Measurements from ENCODE around the gene PRKCG. TPM values are rescaled to one million over a fixed set of nuclear protein-coding genes. Genes with fewer than 3 reads are reported as not detected.

PRKCG gene
- total and polyA plus RNA-seq, 2 experiments from 2014 or later: 0.18 TPM; not detected in 1

DNA sequence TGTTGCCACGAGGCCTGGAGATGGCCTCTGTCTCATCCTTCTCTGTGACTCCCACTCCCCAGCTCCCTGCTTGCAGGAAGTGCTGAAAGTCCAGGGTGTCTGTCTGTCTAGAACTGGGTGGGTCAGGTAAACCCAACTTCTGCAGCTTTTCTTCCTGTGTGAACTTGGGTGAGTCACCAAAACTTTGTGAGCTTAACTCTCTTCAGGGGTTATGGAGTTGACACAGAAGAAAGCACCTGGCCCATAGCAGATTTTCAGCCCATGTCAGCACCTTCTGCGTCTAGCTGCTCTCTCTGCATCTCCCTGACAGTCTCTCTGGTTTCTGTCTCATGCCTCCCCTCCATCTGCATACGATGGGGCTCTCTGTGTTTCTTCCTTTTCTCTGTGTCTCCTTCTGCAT, 22.9 kb downstream of the PRKCG start:
- Histone ChIP-seq H3K79me2 (no peaks in the 10 kb centered on the region), H3K4me3 (no peak overlapping the region), H4K20me1 (ENCODE audit: insufficient read depth, poor library complexity, severe bottlenecking) (no peaks in the 10 kb centered on the region), H3K4me1 (ENCODE audit: insufficient read depth) (no peaks in the 10 kb centered on the region), H3K9me2 (replicated peaks; ENCODE audit: insufficient read depth) (no peaks in the 10 kb centered on the region), H3K27me3 (peaks cover 50% of the 10 kb centered on the region), H3K36me3 (replicated peaks; ENCODE audit: insufficient read depth, low read depth) (no peaks in the 10 kb centered on the region), H2AFZ (no peak overlapping the region), H3K27ac (no peak overlapping the region), H3K4me2 (no peak overlapping the region), H3K9me3 (ENCODE audit: low read depth) (no peaks in the 10 kb centered on the region)
- TF ChIP-seq EZH2phosphoT487 (IDR thresholded peaks at IDR 0.05; ENCODE audit: low read depth, severe bottlenecking, unreplicated experiment): no peak
- no peak for TF ChIP-seq EZH2 (IDR thresholded peaks at IDR 0.05; ENCODE audit: borderline replicate concordance)
- no peak for TF ChIP-seq CTCF (IDR thresholded peaks at IDR 0.05; ENCODE audit: poor library complexity)
- DNase-seq (ENCODE audit: low spot score): no peak
- 45% methylated on average over 3 of the region's 3 CpGs for WGBS (ENCODE audit: low lambda C conversion rate, missing lambda C conversion rate)

DNA sequence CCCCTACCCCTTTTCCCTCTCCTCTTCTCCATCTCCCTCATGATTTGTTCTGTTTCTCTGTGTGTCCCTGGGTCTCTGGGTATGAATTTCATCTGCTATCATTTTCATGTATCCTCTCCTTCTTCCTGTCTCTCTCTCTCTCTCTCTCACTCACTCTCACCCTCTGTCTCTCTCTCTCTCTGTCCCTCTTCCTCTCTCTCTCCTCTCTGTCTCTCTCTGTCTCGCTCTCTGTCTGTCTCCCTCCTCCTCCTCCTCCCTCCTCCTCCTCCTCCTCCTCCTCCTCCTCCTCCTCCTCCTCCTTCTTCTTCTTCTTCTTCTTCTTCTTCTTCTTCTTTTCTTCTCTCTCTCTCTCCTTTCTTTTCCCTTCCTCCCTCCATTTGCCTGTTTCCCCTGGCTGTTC, 23.8 kb downstream of the PRKCG start:
- H3K4me2 ChIP-seq: no peak overlapping the region
- no peak overlapping the region for H2AFZ ChIP-seq
- DNase-seq (ENCODE audit: low spot score): no peak
- H3K27me3 ChIP-seq: peaks cover 59% of the 10 kb centered on the region
- H3K4me3 ChIP-seq: no peak overlapping the region
- no peaks in the 10 kb centered on the region for H3K36me3 ChIP-seq (replicated peaks; ENCODE audit: insufficient read depth, low read depth)
- H3K27ac ChIP-seq: no peak overlapping the region
- H4K20me1 ChIP-seq (ENCODE audit: insufficient read depth, poor library complexity, severe bottlenecking): no peaks in the 10 kb centered on the region
- H3K4me1 ChIP-seq (ENCODE audit: insufficient read depth): no peaks in the 10 kb centered on the region
- TF ChIP-seq EZH2 (IDR thresholded peaks at IDR 0.05; ENCODE audit: borderline replicate concordance) (no peak), CTCF (IDR thresholded peaks at IDR 0.05; ENCODE audit: poor library complexity) (no peak), EZH2phosphoT487 (IDR thresholded peaks at IDR 0.05; ENCODE audit: low read depth, severe bottlenecking, unreplicated experiment) (no peak)
- no peaks in the 10 kb centered on the region for H3K79me2 ChIP-seq
- H3K9me2 ChIP-seq (replicated peaks; ENCODE audit: insufficient read depth): no peaks in the 10 kb centered on the region
- no peaks in the 10 kb centered on the region for H3K9me3 ChIP-seq (ENCODE audit: low read depth)
- no CpG with 5 or more reads among the region's 1 CpG for WGBS (ENCODE audit: low lambda C conversion rate, missing lambda C conversion rate)

DNA sequence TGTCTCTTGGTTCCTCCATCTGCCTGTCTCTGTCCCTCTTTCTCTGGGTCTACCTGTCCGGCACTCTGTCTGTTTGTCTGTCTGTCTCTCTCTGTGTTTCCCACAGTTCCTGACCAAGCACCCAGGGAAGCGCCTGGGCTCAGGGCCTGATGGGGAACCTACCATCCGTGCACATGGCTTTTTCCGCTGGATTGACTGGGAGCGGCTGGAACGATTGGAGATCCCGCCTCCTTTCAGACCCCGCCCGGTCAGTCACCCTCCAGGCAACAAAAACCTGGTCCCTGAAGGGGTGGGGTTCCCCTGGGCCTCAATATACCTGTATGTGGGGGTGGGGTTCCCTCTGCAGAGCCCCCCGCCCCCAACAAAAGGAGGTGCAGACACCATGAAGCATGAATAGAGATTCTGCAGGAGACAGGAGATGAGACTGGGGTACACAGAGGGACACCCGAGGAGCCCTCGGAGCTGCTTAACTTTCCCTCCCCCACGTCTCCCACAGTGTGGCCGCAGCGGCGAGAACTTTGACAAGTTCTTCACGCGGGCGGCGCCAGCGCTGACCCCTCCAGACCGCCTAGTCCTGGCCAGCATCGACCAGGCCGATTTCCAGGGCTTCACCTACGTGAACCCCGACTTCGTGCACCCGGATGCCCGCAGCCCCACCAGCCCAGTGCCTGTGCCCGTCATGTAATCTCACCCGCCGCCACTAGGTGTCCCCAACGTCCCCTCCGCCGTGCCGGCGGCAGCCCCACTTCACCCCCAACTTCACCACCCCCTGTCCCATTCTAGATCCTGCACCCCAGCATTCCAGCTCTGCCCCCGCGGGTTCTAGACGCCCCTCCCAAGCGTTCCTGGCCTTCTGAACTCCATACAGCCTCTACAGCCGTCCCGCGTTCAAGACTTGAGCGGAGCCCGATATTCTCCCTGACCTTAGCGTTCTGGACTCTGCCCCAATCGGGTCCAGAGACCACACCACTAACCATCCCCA, 24.5 kb downstream of the PRKCG start:
- Histone ChIP-seq H3K27me3 (peaks cover 66% of the 10 kb centered on the region), H3K36me3 (replicated peaks; ENCODE audit: insufficient read depth, low read depth) (no peaks in the 10 kb centered on the region), H3K9me3 (ENCODE audit: low read depth) (no peaks in the 10 kb centered on the region), H2AFZ (no peak overlapping the region), H4K20me1 (ENCODE audit: insufficient read depth, poor library complexity, severe bottlenecking) (no peaks in the 10 kb centered on the region), H3K9me2 (replicated peaks; ENCODE audit: insufficient read depth) (no peaks in the 10 kb centered on the region), H3K27ac (no peak overlapping the region), H3K4me1 (ENCODE audit: insufficient read depth) (no peaks in the 10 kb centered on the region), H3K4me3 (no peak overlapping the region), H3K4me2 (peak overlapping the region; percentile 61), H3K79me2 (no peaks in the 10 kb centered on the region)
- WGBS (ENCODE audit: low lambda C conversion rate, missing lambda C conversion rate): 20% methylated on average over 34 of the region's 48 CpGs
- peak; percentile 77 for TF ChIP-seq CTCF (IDR thresholded peaks at IDR 0.05; ENCODE audit: poor library complexity)
- peak; percentile 51 for TF ChIP-seq EZH2 (IDR thresholded peaks at IDR 0.05; ENCODE audit: borderline replicate concordance)
- peak; percentile 66 for TF ChIP-seq EZH2phosphoT487 (IDR thresholded peaks at IDR 0.05; ENCODE audit: low read depth, severe bottlenecking, unreplicated experiment)
- peak; percentile 56 for DNase-seq (ENCODE audit: low spot score)

All from hepatocyte (in vitro differentiated cells).